Effector CD4-positive, alpha-beta T cell (primary cell): ENCODE results near the gene FBXO48.
A peak's percentile ranks its signal among the peaks of the same experiment; 100 is the strongest.
"Not testable (repeated sequence)": the region's sequence is repeated elsewhere in the genome, so short reads cannot be mapped to it uniquely, and the experiment has no call there.

Experiments used
- DNase-seq: peaks from one replicate; pipeline ENCODE4 v3.0.0-alpha.2; 2020
- total RNA-seq: gene quantifications from one replicate; lab custom pipeline; 2026; lab: John Stamatoyannopoulos, UW

FBXO48 gene
- total RNA-seq = 9.2 reads per million, percentile 30 among the genes with 10 or more reads in this experiment

- peak; percentile 97 for DNase-seq
Observed at GRCh38 chr2:68467077-68467960, at the start of gene FBXO48, which contains the start of gene APLF. FBXO48 (minus strand) TSS chr2:68467294; CDS start chr2:68465145, 2,149 bp downstream. APLF (plus strand) TSS chr2:68467585; CDS start chr2:68467732, 147 bp downstream.

GRCh38 chr2:68516051-68516955 is 49.2 kb upstream of the FBXO48 start:
- no peak for DNase-seq

- no peak for DNase-seq
Observed at GRCh38 chr2:68514316-68514929, 47.3 kb upstream of the FBXO48 start.

DNA sequence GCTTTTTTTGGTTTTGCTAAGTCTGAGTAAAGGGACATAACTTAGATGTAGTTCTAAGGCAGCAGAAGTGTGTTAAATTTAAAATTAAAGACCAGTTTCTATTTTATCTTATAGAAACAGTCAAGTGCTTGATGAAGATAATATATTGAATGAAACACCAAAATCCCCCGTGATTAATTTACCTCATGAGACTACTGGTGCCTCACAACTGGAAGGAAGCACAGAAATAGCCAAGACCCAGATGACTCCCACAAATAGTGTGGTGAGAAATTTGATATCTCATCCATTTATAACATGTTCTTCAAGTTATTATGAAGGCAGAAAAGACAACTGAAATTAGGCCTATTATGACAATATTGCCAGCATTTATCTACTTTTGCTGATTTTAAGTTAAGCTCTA is 45.9 kb upstream of the FBXO48 start:
- no peak for DNase-seq

GRCh38 chr2:68512326-68512725 is 45.2 kb upstream of the FBXO48 start:
- DNase-seq = no peak

DNA sequence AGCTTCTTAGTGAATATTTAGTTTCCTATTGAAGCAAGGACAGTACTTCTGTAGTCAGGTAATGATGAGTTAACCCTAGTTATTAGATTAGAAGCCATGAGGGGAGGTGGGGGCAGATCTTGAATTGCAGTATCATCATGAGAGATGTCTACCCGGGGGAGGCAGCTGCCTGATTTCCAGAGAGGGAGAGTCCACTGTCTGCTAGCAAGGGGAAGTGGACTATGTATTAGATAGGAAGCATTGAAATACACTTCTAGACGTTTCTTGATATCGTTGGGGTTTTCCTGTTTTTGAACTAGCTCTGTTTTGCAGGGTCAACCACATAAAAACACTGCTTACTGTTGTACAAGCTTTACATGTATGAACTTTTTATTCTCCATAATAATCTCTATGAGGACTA is 39.1 kb upstream of the FBXO48 start:
- DNase-seq = no peak

GRCh38 chr2:68505603-68506159 is 38.6 kb upstream of the FBXO48 start:
- no peak for DNase-seq

DNA sequence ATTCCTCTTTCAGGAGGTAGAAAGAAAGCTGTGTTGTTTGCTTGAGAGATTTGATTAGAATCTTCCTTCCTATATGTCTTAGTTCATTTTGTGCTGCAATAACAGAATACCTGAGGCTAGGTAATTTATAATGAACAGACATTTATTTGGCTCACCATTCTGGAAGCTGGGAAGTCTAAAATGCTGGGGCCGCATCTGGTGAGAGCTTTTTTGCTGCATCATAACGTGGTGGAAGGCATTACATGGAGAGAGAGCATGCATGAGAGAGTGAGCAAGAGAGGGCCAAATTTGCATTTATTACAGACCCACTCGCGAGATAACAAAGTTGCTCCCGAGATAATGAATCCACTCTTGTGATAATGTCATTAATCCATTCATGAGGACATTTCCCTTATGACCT is 34.7 kb upstream of the FBXO48 start:
- DNase-seq = no peak

- no peak for DNase-seq
Observed at GRCh38 chr2:68500649-68501048, 33.6 kb upstream of the FBXO48 start.

DNA sequence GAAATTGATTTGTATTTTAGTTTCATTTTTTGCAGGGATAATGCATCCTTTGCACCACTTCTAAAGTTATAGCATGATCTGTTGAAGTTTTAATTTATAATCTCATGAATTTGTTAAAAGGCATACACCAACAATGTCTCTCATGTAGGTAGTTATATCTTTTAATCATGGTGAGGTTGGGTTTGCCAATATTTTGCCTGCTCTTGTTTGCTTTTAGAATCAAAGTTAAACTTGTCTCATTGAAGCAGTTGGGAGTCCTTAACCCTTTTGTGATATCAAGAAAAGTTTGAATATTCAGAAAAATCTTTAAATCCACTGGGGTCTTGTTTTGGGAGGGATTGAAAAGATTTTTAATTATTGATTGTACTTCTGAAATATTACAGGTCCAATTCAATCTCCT is 32.0 kb upstream of the FBXO48 start:
- DNase-seq = no peak

- no peak for DNase-seq
Observed at GRCh38 chr2:68491582-68491981, 24.5 kb upstream of the FBXO48 start.

DNA sequence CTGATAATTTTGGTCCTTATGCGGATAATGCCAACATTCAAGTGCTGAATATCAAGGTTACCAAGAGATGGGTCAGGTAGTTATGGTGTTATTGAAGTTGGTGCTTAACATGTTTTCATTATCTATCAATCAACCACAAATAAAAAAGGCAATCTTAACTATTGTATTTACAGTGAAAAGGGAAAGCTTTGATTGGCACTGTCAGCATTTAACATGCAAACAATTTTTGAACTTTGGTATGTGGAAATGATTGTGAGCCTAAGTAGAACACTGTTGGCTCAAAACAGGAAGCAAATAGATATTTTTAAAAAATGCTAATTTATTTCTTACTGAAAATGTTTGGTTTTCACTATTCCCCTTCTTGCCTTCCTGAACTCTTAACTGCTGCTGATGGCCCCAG is 22.2 kb upstream of the FBXO48 start:
- no peak for DNase-seq

- not testable (repeated sequence) for DNase-seq
Observed at GRCh38 chr2:68488605-68489004, 21.5 kb upstream of the FBXO48 start.

DNA sequence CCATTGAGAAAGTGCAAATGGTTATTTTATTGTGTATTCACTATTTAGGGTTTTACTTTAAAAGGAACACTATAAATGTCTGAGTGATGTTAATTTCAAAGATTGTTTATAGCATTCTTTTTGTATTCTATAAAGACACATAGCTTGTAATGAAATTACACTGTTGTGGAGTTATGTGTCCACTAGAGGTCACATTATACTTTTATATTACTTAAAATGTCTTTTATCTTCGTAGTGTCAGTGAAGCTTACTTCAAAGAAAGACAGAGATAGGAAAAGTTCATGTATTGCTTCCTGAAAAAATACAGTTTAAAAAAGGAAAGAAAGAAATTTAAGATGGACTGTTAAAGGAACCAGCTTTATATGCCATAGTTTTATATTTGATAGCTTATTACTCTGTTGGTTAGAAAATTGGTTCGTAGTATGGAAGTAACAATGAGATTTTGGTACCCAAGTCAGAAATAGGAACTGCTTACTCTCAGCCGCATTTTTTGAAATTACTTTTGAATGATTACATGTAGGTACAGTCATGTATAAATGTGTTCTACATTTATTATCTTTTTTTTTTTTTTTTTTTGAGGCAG is 20.8 kb upstream of the FBXO48 start:
- no peak for DNase-seq

DNA sequence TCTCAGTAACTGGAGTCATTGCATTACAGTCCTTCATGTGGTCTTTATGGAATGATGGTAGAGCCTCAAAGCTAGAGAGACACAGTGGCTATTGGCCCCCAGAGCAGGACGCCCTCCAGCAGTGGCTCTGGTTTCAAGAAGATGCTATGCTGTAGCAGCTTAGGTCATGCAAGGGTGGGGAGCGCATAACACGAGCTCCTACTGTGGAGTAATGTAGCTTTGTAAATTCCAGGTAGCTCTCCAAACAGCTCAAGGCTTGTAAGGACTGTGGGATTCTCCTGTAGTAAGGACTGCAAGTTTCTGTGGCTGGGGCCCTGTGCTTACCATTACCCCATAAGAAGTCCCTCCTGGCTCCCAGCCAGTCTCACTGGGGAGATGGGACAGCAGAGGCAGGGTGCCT is 15.9 kb upstream of the FBXO48 start:
- DNase-seq = no peak

- no peak for DNase-seq
Observed at GRCh38 chr2:68482296-68482820, 15.3 kb upstream of the FBXO48 start.

DNA sequence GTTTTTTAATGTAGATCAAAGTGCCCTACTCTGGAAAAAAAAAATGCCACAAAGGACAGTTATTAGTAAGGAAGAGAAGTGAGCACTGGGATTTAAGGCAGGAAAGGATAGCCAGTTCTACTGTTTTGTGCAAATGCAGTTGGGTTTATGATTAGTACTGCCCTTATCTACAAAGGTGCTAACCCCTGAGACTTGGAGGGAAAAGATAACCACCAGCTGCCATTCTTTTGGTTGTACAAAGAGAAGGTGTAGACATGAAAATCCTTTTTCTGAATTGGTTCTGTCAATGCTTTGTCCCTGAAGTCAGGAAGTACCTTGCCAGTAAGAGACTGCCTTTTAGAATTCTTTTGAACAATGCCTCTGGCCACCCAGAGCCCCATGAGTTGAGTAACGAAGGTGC is 11.6 kb upstream of the FBXO48 start:
- no peak for DNase-seq

DNA sequence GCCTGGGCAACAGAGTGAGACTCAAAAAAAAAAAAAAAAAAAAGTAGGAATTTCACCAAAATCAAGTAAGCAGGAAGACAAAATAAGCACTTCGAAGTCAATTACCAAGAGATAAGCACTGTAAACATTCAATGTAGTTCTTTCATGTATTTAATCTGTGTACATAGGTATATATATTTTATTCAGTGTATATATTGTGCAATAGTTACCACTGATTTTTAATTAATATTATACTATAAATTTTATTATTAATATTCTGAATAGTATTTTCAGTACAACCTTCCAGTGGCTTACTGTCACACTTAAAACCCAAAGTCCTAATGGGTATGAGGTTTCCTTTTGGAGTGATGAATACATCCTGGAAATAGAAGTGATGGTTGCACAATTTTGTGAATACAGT is 9.4 kb upstream of the FBXO48 start:
- DNase-seq = no peak

DNA sequence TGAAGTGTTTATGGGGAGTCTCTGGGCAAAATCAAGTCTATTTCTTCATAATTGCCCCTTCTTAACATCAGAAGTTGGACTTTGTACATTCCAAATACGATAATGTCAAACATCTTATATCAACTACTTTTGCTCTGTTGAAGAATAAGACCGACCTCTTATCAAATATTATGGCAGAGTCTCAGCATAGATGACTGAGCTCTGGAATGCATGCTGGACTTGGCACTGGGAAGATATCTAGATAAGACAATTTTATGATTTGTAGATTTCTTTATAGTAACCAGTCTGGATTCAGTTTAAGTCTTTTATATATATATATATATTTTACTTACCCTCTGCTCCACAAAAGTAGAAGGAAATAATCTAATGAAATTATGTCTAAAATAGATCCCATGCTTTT is 8.5 kb upstream of the FBXO48 start:
- DNase-seq = no peak

GRCh38 chr2:68475110-68475509 is 8.0 kb upstream of the FBXO48 start:
- DNase-seq = no peak

- DNase-seq = no peak
Observed at GRCh38 chr2:68472796-68473414, 5.8 kb upstream of the FBXO48 start.

DNA sequence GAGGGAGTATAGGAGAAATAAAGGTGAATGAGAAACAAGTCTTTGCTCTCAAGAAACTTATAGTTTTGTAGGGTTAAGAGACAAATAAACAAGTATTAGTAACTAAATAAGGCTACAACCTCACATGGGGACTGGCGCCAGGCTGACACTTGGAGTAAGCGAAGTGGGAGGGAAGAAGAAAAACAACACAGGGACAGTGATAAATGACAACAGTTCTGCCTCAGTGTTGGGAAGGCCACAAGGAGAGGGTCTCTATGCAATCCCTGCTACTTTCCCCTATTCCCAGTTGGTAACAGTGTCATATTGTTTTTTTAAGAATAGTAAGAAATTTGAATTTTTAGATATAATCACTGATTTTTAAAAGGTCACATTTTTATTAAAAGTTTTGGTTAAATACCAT is 4.3 kb upstream of the FBXO48 start:
- DNase-seq = no peak
